Measurements from ENCODE around the gene ARTN. TPM values are rescaled to one million over a fixed set of nuclear protein-coding genes. Genes with fewer than 3 reads are reported as not detected.

ARTN gene
- total RNA-seq, 1 experiment from 2014 or later: 2.1 TPM

DNA sequence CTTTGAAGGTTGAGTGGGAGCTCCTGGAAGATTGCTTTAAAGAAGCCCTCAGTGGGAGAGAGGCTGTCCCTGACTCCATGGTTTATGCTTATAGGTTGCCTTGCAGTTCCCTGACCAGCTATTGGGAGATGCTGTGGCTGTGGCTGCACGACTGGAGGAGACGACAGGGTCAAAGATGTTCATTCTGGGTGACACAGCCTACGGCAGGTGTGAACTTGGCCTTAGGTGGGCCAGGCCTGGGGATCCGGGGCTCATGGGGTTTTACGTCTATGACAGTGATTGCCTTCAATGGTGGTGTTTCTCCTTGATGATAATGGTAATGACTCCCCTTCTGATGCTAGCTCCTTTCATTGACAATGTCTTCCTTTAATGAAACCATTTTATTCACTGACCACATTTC, 36.9 kb downstream of the ARTN start:
- DNase-seq (ENCODE audit: low read depth): no peak

DNA sequence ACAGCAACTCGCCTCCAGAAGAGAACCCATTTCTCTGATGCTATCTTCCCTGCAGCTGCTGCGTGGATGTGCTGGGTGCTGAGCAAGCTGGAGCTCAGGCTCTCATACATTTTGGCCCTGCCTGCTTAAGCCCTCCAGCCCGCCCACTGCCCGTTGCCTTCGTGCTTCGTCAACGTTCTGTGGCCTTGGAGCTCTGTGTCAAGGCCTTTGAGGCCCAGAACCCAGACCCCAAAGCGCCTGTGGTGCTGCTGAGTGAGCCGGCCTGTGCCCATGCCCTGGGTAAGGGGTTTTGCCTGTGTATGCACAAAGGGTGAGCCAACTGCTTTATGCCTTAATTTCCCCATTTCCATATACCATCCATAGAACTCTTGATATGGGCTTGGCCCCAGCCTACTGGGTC, 37.3 kb downstream of the ARTN start:
- DNase-seq (ENCODE audit: low read depth): no peak

GRCh38 chr1:43971336-43971980, 37.9 kb downstream of the ARTN start:
- DNase-seq (ENCODE audit: low read depth): no peak

DNA sequence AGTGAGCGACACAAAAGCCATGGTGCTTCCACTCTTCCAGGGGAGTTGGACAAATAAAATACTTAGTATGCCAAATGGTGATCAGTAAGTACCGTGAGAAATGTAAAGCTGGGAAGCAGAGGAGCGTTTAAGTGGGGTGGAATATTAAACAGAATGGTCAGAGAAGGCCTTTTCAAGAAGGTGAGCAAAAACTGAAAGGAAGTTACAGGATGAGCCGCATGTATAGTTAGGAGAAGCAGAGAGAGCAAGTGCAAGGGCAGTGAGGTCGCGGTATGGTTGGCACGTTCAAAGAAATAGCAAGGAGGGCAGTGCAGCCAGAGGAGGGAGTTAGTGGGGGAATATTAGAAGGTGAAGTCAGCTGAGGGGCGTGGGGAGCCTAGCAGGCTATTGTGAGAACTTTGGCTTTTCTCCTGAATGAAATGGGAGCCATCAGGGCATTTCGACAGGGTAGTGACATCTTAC, 40.4 kb downstream of the ARTN start:
- DNase-seq (ENCODE audit: low read depth): no peak

- peak; percentile 92 for DNase-seq (ENCODE audit: low read depth)
These were observed 41.0 kb downstream of the ARTN start, which contains the start of gene ATP6V0B for GRCh38 chr1:43974443-43975248. Gene ATP6V0B, plus strand, starts transcription at chr1:43974960. Its CDS starts 81 bp downstream, at chr1:43975041.

DNA sequence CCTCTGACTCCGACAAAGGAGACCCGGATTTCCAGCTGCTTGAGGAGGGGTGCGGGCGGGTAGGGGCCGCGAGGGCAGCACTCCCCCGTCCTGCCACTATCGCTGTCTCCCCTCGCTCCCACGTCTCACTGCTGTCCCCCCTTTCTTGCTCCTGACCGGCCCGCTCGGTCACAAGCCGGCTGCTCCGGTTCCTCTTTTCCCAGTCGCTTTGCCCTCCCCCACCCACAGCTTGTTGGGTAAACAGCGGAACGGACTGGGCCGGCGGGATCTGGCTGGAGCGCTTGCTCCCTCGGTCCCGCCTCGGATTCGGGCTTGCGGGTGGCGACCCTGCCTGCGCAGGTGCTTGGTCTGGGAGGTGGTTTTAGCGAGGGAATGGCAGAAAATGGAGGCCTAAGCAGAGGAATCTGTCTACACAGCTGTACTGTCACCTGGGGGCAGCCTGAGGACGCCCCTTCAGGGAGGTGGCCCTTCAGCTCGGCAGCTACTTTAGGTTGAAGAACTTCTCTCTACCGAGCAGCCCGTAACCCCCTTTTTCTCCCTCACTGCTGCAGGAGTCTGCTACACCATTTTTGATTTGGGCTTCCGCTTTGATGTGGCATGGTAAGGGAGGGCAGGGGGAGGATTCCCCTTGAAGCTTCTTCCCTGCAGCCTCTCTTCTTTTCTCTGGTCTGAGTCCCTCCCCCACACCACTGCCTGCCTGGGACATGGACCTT, 41.8 kb downstream of the ARTN start:
- no peak for DNase-seq (ENCODE audit: low read depth)

DNA sequence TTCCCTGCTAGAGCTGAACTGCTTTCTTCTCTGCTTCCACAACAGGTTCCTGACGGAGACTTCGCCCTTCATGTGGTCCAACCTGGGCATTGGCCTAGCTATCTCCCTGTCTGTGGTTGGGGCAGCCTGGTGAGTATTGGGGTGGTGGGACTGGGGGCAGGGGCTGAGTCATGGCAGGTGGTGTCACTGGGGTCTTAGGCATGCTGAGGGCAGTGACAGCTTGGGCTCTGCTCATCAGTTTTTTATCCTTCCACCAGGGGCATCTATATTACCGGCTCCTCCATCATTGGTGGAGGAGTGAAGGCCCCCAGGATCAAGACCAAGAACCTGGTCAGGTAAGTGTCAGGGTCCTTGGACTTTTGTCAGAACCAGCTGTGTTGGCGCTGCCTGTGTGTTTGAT, 42.4 kb downstream of the ARTN start:
- DNase-seq (ENCODE audit: low read depth): no peak

GRCh38 chr1:43976890-43977289, 43.3 kb downstream of the ARTN start:
- DNase-seq (ENCODE audit: low read depth): no peak

- DNase-seq (ENCODE audit: low read depth): no peak
These were observed 44.0 kb downstream of the ARTN start for GRCh38 chr1:43977376-43978263.

- no peak for DNase-seq (ENCODE audit: low read depth)
These were observed 44.6 kb downstream of the ARTN start for GRCh38 chr1:43978264-43978550.

GRCh38 chr1:43978551-43979260, 45.1 kb downstream of the ARTN start, which contains the start of gene B4GALT2:
Gene B4GALT2, plus strand, starts transcription at chr1:43979210. Its CDS starts 1,951 bp downstream, at chr1:43981161.
- no peak for DNase-seq (ENCODE audit: low read depth)

DNA sequence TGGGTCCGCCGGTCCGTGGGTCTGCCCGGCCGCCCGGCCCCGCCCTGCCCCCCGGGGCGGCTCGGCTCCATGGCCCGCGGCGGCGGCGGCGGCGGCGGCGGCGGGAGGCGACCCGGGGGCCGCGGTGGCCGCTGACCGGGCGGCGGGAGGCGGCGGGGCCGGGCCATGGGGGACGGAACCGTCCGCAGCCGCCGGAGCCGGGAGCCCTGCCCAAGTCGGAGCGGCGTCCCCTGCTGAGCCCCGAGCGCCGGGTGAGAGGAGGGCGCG, 45.6 kb downstream of the ARTN start:
- DNase-seq (ENCODE audit: low read depth): no peak

DNA sequence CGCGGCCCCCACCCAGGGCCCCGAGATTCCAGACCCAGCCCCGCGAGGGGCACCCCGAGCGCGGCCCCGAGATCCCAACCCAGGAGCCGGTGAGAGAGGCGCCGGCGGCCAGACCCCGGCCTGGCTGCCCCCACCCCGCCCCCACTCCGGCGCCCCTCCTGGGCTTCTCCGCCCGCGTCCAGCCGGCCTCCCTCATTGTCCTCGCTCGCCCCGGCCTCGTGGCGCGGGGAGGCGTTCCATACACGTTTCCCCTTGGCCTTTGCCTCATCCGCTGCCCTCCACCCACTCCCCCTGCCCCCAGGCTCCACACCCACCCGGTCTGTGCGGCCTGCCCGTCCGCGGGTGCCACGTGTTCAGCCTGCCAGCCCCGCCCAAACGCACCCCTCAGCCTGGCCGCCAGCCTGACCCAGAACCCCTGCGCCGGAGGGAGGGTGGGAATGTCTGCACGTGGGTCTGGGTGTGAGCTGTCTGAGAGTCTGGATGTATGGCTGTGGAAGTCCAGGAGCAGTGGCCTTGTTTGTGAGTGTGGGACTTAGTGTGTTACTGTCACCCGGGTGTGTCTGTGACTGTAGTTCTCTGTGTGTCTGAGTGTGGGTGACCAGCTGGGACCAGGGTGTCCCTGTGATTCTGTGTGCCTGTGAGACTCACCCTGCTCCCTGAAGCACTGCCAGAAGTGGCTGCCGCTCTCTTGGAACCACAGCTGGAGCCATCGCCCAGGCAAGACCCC, 46.1 kb downstream of the ARTN start:
- DNase-seq (ENCODE audit: low read depth): peak; percentile 64

DNA sequence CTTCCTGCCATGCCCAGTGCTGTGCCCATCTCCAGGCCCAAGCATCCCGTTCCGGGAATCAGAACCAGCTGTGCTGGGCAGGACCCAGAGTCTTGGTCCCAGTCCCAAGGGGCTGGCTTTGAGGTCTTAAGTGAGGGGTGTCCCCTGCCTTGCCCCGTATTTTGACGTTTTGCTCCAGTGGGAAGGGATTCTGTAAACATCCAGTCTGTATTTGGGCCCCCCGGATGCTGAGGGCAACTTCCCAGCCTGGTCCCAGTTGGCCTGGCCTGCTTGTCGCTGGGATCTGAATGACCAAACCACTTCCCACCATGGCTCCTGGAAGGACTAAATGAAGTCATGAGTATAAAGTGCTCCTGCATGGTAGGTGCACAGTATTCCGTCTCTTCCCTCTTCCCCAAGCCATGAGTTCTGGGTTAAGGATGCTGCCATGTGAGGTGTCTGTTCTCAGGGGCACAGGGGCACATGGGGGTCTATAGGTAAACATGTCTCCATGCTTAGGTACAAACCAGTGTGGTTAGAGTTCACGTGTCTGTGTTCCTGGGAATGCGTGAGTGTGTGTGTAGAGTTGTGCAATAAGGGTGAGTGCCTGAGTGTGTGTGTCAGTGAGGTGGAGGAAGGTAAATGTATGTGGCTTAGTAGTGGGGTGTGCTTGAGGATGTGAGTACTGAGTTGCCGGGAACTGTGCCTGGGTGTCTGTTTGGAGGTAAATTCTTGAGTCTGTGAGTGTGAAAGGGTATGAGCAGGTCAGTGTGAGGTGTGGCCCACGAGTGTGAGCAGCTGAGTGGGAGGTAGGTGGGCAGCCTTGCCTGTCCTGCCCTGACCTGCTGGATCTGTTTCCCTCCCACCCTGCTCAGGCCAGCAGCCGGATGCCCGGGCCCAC, 46.9 kb downstream of the ARTN start:
- no peak for DNase-seq (ENCODE audit: low read depth)

DNA sequence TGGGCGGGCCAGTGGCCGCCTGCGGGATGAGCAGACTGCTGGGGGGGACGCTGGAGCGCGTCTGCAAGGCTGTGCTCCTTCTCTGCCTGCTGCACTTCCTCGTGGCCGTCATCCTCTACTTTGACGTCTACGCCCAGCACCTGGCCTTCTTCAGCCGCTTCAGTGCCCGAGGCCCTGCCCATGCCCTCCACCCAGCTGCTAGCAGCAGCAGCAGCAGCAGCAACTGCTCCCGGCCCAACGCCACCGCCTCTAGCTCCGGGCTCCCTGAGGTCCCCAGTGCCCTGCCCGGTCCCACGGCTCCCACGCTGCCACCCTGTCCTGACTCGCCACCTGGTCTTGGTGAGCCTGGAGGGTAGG, 47.5 kb downstream of the ARTN start:
- no peak for DNase-seq (ENCODE audit: low read depth)

DNA sequence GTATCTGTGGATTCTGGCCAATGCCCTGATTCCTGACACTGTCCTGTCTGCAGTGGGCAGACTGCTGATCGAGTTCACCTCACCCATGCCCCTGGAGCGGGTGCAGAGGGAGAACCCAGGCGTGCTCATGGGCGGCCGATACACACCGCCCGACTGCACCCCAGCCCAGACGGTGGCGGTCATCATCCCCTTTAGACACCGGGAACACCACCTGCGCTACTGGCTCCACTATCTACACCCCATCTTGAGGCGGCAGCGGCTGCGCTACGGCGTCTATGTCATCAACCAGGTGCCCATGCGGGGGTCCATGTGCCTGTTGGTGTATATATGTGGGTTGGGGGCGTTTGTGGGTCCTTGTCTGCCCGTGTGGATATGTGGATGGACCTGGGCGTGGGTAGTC, 48.0 kb downstream of the ARTN start:
- no peak for DNase-seq (ENCODE audit: low read depth)

DNA sequence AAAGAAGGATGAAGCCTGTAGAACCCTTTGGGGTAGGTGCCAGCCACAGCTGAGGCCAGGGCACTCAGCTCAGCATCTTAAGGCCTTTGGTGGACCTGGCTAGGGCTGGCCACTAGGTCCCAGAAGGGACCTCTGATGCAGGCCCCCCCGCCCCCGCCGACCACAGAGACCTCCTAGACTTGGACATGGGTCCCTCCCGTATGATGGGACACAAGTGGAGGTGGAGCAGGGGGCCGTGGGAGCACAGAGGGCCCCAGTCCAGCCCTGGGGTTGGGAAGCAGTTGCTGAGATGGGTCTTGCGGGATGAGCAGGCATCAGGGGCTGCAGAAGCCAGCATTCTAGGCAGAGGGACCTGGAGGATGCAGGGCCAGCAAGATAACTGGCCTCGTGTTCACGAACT, 48.6 kb downstream of the ARTN start:
- DNase-seq (ENCODE audit: low read depth): no peak

- DNase-seq (ENCODE audit: low read depth): no peak
These were observed 49.2 kb downstream of the ARTN start for GRCh38 chr1:43982808-43983207.

DNA sequence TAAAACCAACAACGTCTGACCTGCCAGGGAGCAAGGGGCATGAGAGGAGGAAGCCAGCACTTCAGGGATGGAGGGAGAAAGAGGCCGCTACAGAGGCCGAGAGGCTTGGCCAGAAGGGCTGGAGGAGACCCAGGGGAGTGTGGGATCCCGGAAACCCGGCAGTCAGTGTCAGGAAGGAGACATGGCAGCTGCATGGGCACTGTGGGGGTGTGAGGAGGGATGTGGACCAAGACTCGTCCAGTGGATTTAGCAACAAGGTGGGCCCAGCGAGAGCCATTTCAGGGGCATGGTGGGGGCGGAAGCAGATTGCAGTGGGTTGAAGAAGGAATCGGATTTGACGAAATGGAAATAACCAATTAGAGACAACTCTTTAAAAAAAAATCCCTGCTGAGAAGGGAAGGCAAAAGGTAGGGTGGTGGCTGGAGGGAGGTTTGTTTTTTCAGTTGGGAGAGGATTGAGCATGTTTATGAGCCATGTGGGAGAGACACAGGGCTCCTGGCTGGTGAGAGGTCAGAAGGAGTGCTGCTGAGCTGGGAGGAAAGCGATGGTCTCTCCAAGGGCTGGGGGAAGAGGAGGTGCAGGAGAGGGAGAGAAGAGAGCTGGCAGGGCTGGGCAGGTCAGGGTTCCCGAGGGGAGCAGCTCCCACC, 49.8 kb downstream of the ARTN start:
- DNase-seq (ENCODE audit: low read depth): no peak

Data from LHCN-M2 (cell line).